Posterior vena cava (tissue), 2 donors: ENCODE results near the gene USF1. TPM values are rescaled to one million over a fixed set of nuclear protein-coding genes. Genes with fewer than 3 reads are reported as not detected.
"Not testable (repeated sequence)": the region's sequence is repeated elsewhere in the genome, so short reads cannot be mapped to it uniquely, and the experiment has no call there.

Source experiments
- DNase-seq: peaks from one replicate; pipeline ENCODE4 v3.0.0-alpha.2; 2020; ENCODE audit warnings: low spot score
- intact Hi-C, 2 donors: fragments of 100-400 bp; cut with DNase I; formaldehyde crosslinking; loops; one replicate each; pipeline versions ENCODE4 v1.14.1 to v1.14.2; 2022 to 2023
- total RNA-seq, 2 donors: library from RNA; stranded (reverse); fragmentation: NEBNext Ultra II Directional; extraction: Animal tissue kit (Norgen Biotek cat#: 25700); gene quantifications; one replicate each; pipeline ENCODE4 v1.2.1, GENCODE V29; 2021
- donor health status: DM: yes; HTN: yes; CAD: no.
- donor health status: DM: yes; HTN: yes; CAD: no.

The USF1 gene
- total RNA-seq, 2 donors from 2014 or later = 33.5 to 40.0 TPM

DNA sequence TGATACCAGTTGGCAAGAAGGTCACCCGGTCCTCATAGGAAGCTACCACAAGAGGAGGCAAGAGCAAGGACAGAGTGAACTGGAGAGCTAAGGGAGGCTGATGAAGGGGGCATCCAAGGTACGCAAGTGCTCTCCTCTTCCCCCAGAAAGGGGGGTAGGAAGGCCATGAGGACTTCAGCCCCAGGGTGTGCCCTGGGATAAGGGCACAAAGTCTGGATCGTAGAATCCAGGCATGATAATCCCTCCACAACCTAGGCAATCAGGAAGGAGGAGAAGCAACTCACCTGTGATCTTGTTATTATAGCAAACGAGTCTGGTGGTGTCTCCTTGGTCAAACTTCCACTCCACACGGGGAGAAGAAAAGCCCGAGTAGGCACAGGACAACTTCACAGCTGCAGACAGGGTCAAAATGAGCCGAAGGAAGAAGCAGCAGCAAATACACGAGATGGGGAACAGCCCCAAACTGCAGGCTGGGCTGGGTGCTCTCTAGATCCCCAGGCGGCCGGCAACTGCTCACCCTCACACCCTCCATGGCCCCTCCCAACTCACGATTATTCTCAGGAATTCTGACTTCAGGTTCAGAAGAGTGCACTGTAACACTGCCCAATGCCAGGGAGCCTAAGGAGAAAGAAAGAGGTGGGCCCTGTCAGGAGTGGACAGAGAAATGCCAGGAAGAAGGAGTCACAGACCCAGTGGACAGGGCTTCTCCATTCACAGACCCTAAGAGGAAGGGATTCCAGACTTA is 44.9 kb downstream of the USF1 start:
- intact Hi-C loops = no loop called here
- DNase-seq = no peak

DNA sequence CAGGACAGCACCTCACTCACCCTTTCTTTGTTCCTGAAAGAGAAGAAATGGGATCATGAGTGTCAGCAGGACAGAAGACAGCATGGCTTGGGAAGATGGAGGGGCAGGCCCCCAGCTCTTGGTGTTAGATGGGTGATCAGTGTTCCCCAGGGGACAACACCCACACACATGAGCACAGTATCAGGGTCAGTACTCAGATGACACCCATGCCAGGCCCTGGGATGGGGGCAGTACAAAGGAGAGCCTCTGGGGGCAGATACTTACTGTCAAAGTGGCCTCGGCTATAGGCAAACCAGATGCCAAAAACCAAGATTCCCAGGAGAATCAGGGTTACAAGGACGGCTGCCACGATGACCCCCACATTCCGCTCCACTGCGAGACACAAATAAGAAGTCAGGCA is 46.4 kb downstream of the USF1 start:
- no peak for DNase-seq
- intact Hi-C loops = no loop called here

DNA sequence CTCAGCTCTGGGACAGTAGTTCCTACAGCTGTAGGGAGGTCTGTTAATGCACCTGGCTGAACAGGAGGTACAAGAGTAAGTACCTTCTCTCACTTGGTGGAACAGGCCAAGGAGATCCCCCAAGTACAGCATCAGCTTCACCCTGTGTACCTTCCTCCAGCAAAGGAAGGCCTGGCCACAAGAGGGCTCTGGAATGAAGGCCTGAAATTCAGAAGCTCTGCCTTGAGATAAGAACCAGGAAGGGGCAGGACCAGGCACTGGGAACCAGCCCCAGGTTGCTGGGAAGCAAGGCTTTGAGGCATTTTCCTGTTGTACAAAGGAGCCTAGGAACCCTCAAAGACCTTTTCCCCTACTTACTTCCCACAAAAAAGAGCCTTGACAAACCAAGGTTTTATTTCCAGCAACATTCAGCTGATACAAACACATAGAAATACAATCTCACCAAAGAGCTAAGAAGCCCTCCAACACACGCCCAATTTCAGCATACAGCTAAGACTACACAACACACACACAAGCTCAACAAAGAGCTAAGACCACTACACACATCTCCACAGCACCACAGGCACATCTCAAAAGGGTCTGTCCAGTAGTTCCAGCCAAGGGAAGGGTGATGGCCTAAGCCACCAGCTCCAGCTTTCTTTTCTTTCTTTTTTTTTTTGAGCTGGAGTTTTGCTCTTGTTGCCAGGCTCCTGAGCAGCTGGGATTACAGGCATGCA is 48.3 kb downstream of the USF1 start:
- peak; percentile 83 for DNase-seq
- intact Hi-C loops = no loop called here

DNA sequence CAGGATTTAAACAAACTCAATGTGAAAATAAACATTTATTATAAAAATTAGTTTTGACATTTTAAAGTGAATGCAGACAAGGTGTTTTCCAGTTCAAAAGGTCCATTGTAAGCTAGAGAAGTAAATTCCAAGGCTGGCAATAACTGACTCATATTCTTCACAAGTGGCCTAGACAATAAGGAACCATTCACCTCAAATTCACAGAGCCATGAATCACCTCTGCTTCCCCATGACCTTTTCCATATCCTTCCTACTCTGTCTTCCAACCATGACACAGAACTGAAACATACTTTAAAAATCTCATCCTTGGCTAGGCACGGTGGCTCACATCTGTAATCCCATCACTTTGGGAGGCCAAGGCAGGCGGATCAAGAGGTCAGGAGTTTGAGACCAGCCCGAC is 49.6 kb downstream of the USF1 start:
- DNase-seq = no peak
- intact Hi-C loops = no loop called here

DNA sequence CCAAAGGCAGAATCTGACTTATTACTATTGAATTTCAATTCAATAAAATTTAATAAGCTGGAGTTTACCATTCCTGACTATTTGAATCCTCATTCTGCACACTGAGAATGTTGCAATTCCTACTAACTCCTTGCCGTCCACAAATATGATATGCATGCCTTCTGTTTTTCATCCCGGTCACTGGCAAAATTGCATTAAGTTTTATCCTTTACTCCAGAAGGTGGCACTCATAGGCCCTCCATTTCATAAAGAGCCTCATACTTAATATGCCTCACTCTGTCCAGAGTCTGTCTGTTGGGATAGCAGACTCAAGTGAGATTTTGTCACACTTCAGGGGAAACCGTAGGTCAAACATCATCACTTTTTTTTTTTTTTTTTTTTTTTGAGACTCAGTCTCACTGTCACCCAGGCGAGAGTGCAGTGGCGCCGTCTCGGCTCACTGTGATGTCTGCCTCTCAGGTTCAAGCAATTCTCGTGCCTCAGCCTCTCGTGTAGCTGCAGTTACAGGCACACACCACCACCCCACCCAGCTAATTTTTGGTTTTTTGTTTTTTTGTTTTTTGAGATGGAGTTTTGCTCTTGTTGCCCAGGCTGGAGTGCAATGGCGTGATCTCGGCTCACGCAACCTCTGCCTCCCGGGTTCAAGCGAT is 52.1 kb downstream of the USF1 start:
- intact Hi-C loops = no loop called here
- no peak for DNase-seq

DNA sequence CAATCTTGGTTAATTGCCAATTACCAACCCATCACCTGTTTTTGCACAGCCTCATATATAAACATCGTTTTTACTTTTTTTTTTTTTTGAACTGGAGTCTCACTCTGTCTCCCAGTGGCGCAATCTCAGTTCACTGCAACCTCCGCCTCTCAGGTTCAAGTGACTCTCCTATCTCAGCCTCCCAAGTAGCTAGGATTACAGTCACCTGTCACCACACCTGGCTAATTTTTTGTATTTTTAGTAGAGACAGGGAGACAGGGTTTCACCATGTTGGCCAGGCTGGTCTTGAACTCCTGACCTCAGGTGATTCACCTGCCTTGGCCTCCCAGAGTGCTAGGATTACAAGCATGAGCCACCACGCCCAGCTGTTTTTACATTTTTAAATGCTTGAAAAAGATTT is 53.7 kb downstream of the USF1 start:
- intact Hi-C loops = not testable (repeated sequence)

More for the DNA sequence above, 53.7 kb downstream of the USF1 start:
- not testable (repeated sequence) for DNase-seq

Other genes starting within 250 kb of the USF1 start
- gene LY9, start 249.8 kb downstream of the USF1 start, total RNA-seq = under 1 TPM; 0.32 to 0.52 TPM
- gene CD244, start 183.1 kb downstream of the USF1 start, total RNA-seq = under 1 TPM; 0.48 to 0.65 TPM
- under 1 TPM; 0.29 to 0.60 TPM for gene ITLN1, start 160.8 kb downstream of the USF1 start, total RNA-seq
- not detected for gene ITLN2, start 91.2 kb downstream of the USF1 start, total RNA-seq
- 10 to 100 TPM; 16.0 to 17.3 TPM for gene F11R, start 24.8 kb downstream of the USF1 start, total RNA-seq
- 10 to 100 TPM in 1 of 2 donors, 1 to 10 TPM in 1; 4.5 to 12.5 TPM for gene TSTD1, start 7.0 kb downstream of the USF1 start, total RNA-seq
- 10 to 100 TPM; 10.5 to 15.2 TPM for gene ARHGAP30, start 23.9 kb upstream of the USF1 start, total RNA-seq
- under 1 TPM in 1 of 2 donors, not detected in 1; 0.19 TPM for gene NECTIN4, start 43.6 kb upstream of the USF1 start, total RNA-seq
- 1 to 10 TPM; 2.4 to 4.2 TPM for gene KLHDC9, start 52.4 kb upstream of the USF1 start, total RNA-seq
- 10 to 100 TPM; 35.8 to 43.6 TPM for gene PFDN2, start 72.1 kb upstream of the USF1 start, total RNA-seq
- 10 to 100 TPM; 23.7 to 29.6 TPM for gene NIT1, start 72.1 kb upstream of the USF1 start, total RNA-seq
- gene DEDD, start 86.7 kb upstream of the USF1 start, total RNA-seq = 10 to 100 TPM; 32.1 to 35.8 TPM
- 10 to 100 TPM; 54.8 to 63.0 TPM for gene UFC1, start 108.0 kb upstream of the USF1 start, total RNA-seq
- 10 to 100 TPM; 12.9 to 20.8 TPM for gene USP21, start 113.5 kb upstream of the USF1 start, total RNA-seq
- gene PPOX, start 120.4 kb upstream of the USF1 start, total RNA-seq = 10 to 100 TPM; 15.0 to 16.8 TPM
- gene B4GALT3, start 131.5 kb upstream of the USF1 start, total RNA-seq = 10 to 100 TPM; 12.7 to 17.3 TPM
- gene ADAMTS4, start 153.1 kb upstream of the USF1 start, total RNA-seq = 100 to 1,000 TPM in 1 of 2 donors, 10 to 100 TPM in 1; 28.0 to 125 TPM
- 10 to 100 TPM; 54.3 to 57.9 TPM for gene NDUFS2, start 156.4 kb upstream of the USF1 start, total RNA-seq
- gene FCER1G, start 169.3 kb upstream of the USF1 start, total RNA-seq = 100 to 1,000 TPM in 1 of 2 donors, 10 to 100 TPM in 1; 40.4 to 101 TPM
- gene APOA2, start 177.7 kb upstream of the USF1 start, total RNA-seq = not detected
- 10 to 100 TPM; 13.4 to 15.0 TPM for gene TOMM40L, start 180.1 kb upstream of the USF1 start, total RNA-seq
- gene NR1I3, start 192.2 kb upstream of the USF1 start, total RNA-seq = not detected
- gene PCP4L1, start 212.8 kb upstream of the USF1 start, total RNA-seq = 1 to 10 TPM; 3.0 to 4.6 TPM